ENCODE data around the gene TXNRD2.

DNA sequence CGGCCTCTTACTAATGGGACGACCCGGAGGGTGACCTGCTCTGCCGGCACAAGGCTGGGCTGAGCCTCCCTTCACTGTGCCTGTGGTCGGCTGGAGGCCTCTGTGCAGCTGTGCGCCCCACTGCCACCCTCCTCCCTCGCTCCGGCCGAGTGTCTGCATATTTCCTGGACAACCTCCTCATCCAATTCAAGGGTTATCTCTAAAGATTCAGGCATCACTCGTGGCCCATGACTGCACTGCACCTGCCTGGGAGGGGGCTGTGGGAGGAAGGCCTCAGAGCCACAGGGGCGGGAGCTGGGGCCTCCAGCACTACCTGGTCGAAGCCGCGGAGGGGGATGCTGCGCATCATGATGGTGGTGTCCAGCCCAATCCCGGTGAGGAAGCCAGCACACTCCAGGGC is 43.9 kb downstream of the TXNRD2 start:
- TF ChIP-seq, protein P1, sequence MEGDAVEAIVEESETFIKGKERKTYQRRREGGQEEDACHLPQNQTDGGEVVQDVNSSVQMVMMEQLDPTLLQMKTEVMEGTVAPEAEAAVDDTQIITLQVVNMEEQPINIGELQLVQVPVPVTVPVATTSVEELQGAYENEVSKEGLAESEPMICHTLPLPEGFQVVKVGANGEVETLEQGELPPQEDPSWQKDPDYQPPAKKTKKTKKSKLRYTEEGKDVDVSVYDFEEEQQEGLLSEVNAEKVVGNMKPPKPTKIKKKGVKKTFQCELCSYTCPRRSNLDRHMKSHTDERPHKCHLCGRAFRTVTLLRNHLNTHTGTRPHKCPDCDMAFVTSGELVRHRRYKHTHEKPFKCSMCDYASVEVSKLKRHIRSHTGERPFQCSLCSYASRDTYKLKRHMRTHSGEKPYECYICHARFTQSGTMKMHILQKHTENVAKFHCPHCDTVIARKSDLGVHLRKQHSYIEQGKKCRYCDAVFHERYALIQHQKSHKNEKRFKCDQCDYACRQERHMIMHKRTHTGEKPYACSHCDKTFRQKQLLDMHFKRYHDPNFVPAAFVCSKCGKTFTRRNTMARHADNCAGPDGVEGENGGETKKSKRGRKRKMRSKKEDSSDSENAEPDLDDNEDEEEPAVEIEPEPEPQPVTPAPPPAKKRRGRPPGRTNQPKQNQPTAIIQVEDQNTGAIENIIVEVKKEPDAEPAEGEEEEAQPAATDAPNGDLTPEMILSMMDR (IDR thresholded peaks at IDR 0.05), result no peak
- no peak for TF ChIP-seq POLR2A (IDR thresholded peaks at IDR 0.05)
- TF ChIP-seq POLR2AphosphoS5 (IDR thresholded peaks at IDR 0.05), result no peak
- TF ChIP-seq EP300 (IDR thresholded peaks at IDR 0.05), result no peak
